CD14-positive monocyte (primary cell): Measurements from ENCODE around the gene IQSEC3. TPM values are rescaled to one million over a fixed set of nuclear protein-coding genes. Genes with fewer than 3 reads are reported as not detected.

Source experiments
- DNase-seq, 3 donors: peaks; one replicate each; pipeline ENCODE4 v3.0.0-alpha.2; 2011 to 2022
- H2AFZ ChIP-seq: 2 replicates; pipeline ENCODE4 v1.6.0; 2012; ENCODE audit warnings: mild to moderate bottlenecking, low read depth, low read length, inconsistent platforms; ENCODE audit not compliant: insufficient read depth, poor library complexity, severe bottlenecking
- H3K27ac ChIP-seq, 2 donors: 1 replicate in 1 of 2; 2 replicates in 1 of 2; pipeline ENCODE4 v1.5.1; 2012 to 2013; ENCODE audit warnings: low read length in 2 of 2, control low read depth in 1 of 2, inconsistent platforms in 1 of 2, low read depth in 1 of 2, mild to moderate bottlenecking in 1 of 2
- H3K27me3 ChIP-seq, 2 donors: one replicate each; pipeline versions ENCODE4 v1.6.0 to v1.6.1; 2011 to 2013; ENCODE audit warnings: low read length in 2 of 2; ENCODE audit not compliant: control insufficient read depth in 2 of 2, insufficient read depth in 2 of 2
- H3K36me3 ChIP-seq, 2 donors: replicated peaks in 1 of 2; 1 replicate in 1 of 2; 2 replicates in 1 of 2; pipeline versions ENCODE4 v1.5.1 to v1.6.1; 2012 to 2013; ENCODE audit warnings: low read length in 2 of 2, control low read depth in 1 of 2, inconsistent platforms in 1 of 2, mild to moderate bottlenecking in 1 of 2; ENCODE audit not compliant: insufficient read depth in 2 of 2, control insufficient read depth in 1 of 2
- H3K4me1 ChIP-seq, 2 donors: 1 replicate in 1 of 2; 2 replicates in 1 of 2; pipeline versions ENCODE4 v1.5.1 to v1.6.1; 2012 to 2013; ENCODE audit warnings: low read length in 2 of 2, control low read depth in 1 of 2, inconsistent platforms in 1 of 2, mild to moderate bottlenecking in 1 of 2, moderate library complexity in 1 of 2; ENCODE audit not compliant: insufficient read depth in 2 of 2, control insufficient read depth in 1 of 2
- H3K4me2 ChIP-seq: replicated peaks from 2 replicates; pipeline ENCODE3; 2012; ENCODE audit warnings: low read length, moderate library complexity, mild to moderate bottlenecking; ENCODE audit not compliant: poor library complexity, severe bottlenecking; ENCODE audit errors: extremely low read depth
- H3K4me3 ChIP-seq, 3 experiments: fragments of 200-600 bp in 1 of 3; sonication (generic) in 1 of 3; replicated peaks in 1 of 3; 1 replicate in 2 of 3; 2 replicates in 1 of 3; pipeline ENCODE4 v1.5.1; 2011 to 2013; ENCODE audit warnings: low read length in 3 of 3, mild to moderate bottlenecking in 3 of 3, control low read depth in 2 of 3, low read depth in 2 of 3, inconsistent platforms in 1 of 3, moderate library complexity in 1 of 3
- H3K79me2 ChIP-seq: 2 replicates; pipeline ENCODE4 v1.6.0; 2012; ENCODE audit warnings: mild to moderate bottlenecking, control low read depth, inconsistent platforms, low read length, moderate library complexity; ENCODE audit not compliant: insufficient read depth
- H3K9ac ChIP-seq: 2 replicates; pipeline ENCODE4 v1.6.0; 2017; ENCODE audit warnings: low read length, mild to moderate bottlenecking; ENCODE audit not compliant: insufficient read depth, poor library complexity, severe bottlenecking
- H3K9me3 ChIP-seq, 2 donors: replicated peaks in 1 of 2; 1 replicate in 1 of 2; 2 replicates in 1 of 2; pipeline versions ENCODE4 v1.5.1 to v1.6.1; 2012 to 2013; ENCODE audit warnings: low read length in 2 of 2, control low read depth in 1 of 2; ENCODE audit not compliant: control insufficient read depth in 1 of 2, insufficient read depth in 1 of 2
- H4K20me1 ChIP-seq: 2 replicates; pipeline ENCODE4 v1.6.0; 2012; ENCODE audit warnings: mild to moderate bottlenecking, low read length, control low read depth, moderate library complexity; ENCODE audit not compliant: insufficient read depth
- H3K27ac Mint-ChIP-seq, 7 donors: one replicate each; pipeline ENCODE4 v1.8.0; 2020; ENCODE audit warnings: mild to moderate bottlenecking in 7 of 7, mixed read lengths in 7 of 7, moderate library complexity in 6 of 7, inconsistent platforms in 2 of 7
- H3K27me3 Mint-ChIP-seq, 3 donors: one replicate each; pipeline ENCODE4 v1.8.0; 2021 to 2022; ENCODE audit warnings: low read depth in 3 of 3, mild to moderate bottlenecking in 3 of 3, mixed read lengths in 3 of 3, moderate library complexity in 3 of 3, inconsistent platforms in 1 of 3
- H3K36me3 Mint-ChIP-seq, 2 donors: one replicate each; pipeline ENCODE4 v1.8.0; 2020; ENCODE audit warnings: mixed read lengths in 2 of 2, inconsistent platforms in 1 of 2, mild to moderate bottlenecking in 1 of 2
- H3K4me1 Mint-ChIP-seq: one replicate; pipeline ENCODE4 v1.8.0; 2020; ENCODE audit warnings: mild to moderate bottlenecking, mixed read lengths
- H3K4me3 Mint-ChIP-seq, 2 donors: one replicate each; pipeline ENCODE4 v1.8.0; 2020; ENCODE audit warnings: mild to moderate bottlenecking in 2 of 2, mixed read lengths in 2 of 2, moderate library complexity in 1 of 2
- H3K9me3 Mint-ChIP-seq, 7 donors: one replicate each; pipeline ENCODE4 v1.8.0; 2020 to 2022; ENCODE audit warnings: mixed read lengths in 7 of 7, mild to moderate bottlenecking in 6 of 7, moderate library complexity in 6 of 7, inconsistent platforms in 2 of 7
- CTCF ChIP-seq: fragments of 200-600 bp; IDR thresholded peaks from one replicate; pipeline ENCODE4 v1.8.0; 2022; ENCODE audit warnings: antibody characterized with exemption, mild to moderate bottlenecking
- WGBS: methylation state at CpG from one replicate; pipeline ENCODE4 v1.1.5; 2013; ENCODE audit warnings: missing lambda C conversion rate; ENCODE audit not compliant: insufficient coverage; 5-methylcytosine and 5-hydroxymethylcytosine counted together
- intact Hi-C, 2 donors: fragments of 100-400 bp; cut with micrococcal nuclease; formaldehyde crosslinking; loops; one replicate each; pipeline versions ENCODE4 v1.15.0 to v1.15.1; 2023
- polyA plus RNA-seq, 3 donors: library from polyadenylated mRNA; depleted of rRNA in 1 of 3; unstranded in 2 of 3; stranded (reverse) in 1 of 3; fragments of 300-500 nt in 2 of 3; fragments of >200 nt in 1 of 3; fragmentation: Illumina TruSeq in 2 of 3; gene quantifications; 1 replicate in 2 of 3; 2 replicates in 1 of 3; pipeline ENCODE4 v1.2.3, GENCODE V29; 2012 to 2021

IQSEC3 gene
- polyA plus RNA-seq, 3 donors, result not detected

- Histone ChIP-seq H3K4me1 (peaks cover 4 to 10% of the 10 kb centered on the region in 2 donors), H3K4me3 (no peak overlapping the region), H3K9me3 (peaks cover 0 to 9% of the 10 kb centered on the region in 2 donors), H3K27ac (no peak overlapping the region), H2AFZ (no peak overlapping the region), H3K79me2 (no peaks in the 10 kb centered on the region), H3K36me3 (peaks cover 0 to 8% of the 10 kb centered on the region in 2 donors), H3K27me3 (peaks cover 16 to 42% of the 10 kb centered on the region in 2 donors), H3K9ac (no peak overlapping the region), H4K20me1 (no peaks in the 10 kb centered on the region), H3K4me2 (no peak overlapping the region)
- H3K27ac Mint-ChIP-seq, result no peak overlapping the region
- DNase-seq, result no peak
- H3K9me3 Mint-ChIP-seq, result peaks cover 0 to 5% (median 2%) of the 10 kb centered on the region in 7 donors
- peaks cover 22 to 52% of the 10 kb centered on the region in 2 donors for H3K36me3 Mint-ChIP-seq
- 77% methylated on average over 4 of the region's 8 CpGs for WGBS
- intact Hi-C loops, result no loop called here
- H3K4me1 Mint-ChIP-seq, result peaks cover 6% of the 10 kb centered on the region
- no peak for TF ChIP-seq CTCF
- peak overlapping the region in 1 of 2 donors; percentile 10 for H3K4me3 Mint-ChIP-seq
- peaks cover 53 to 69% (median 53%) of the 10 kb centered on the region in 3 donors for H3K27me3 Mint-ChIP-seq
These were observed 134.8 kb downstream of the IQSEC3 start for GRCh38 chr12:201361-201760.

GRCh38 chr12:202081-202731, 135.6 kb downstream of the IQSEC3 start:
- no peaks in the 10 kb centered on the region for H4K20me1 ChIP-seq
- peak overlapping the region in 1 of 2 donors; percentile 72 for H3K4me3 Mint-ChIP-seq
- peaks cover 16 to 43% of the 10 kb centered on the region in 2 donors for H3K27me3 ChIP-seq
- intact Hi-C loops, result no loop called here
- TF ChIP-seq CTCF, result no peak
- no peak overlapping the region for H3K4me3 ChIP-seq
- DNase-seq, result no peak
- 68% methylated on average over 14 of the region's 15 CpGs for WGBS
- H3K27ac ChIP-seq, result no peak overlapping the region
- peaks cover 0 to 9% of the 10 kb centered on the region in 2 donors for H3K9me3 ChIP-seq
- H2AFZ ChIP-seq, result no peak overlapping the region
- H3K27me3 Mint-ChIP-seq, result peaks cover 53 to 69% (median 53%) of the 10 kb centered on the region in 3 donors
- peak overlapping the region in 1 of 7 donors; percentile 2 for H3K27ac Mint-ChIP-seq
- peaks cover 0 to 8% of the 10 kb centered on the region in 2 donors for H3K36me3 ChIP-seq
- H3K4me2 ChIP-seq, result no peak overlapping the region
- H3K9me3 Mint-ChIP-seq, result peaks cover 0 to 5% (median 2%) of the 10 kb centered on the region in 7 donors
- peaks cover 6% of the 10 kb centered on the region for H3K4me1 Mint-ChIP-seq
- no peaks in the 10 kb centered on the region for H3K79me2 ChIP-seq
- peaks cover 22 to 55% of the 10 kb centered on the region in 2 donors for H3K36me3 Mint-ChIP-seq
- no peak overlapping the region for H3K9ac ChIP-seq
- peaks cover 4 to 10% of the 10 kb centered on the region in 2 donors for H3K4me1 ChIP-seq
